GM19438 (cell line): ENCODE data around the gene LIN28A.

Experiments
- ATAC-seq: cut with Tn5 transposase; IDR thresholded peaks from one replicate; pipeline ENCODE4 v1.9.1; 2021; ENCODE audit warnings: low read depth; ENCODE audit not compliant: unreplicated experiment

Gene LIN28A

GRCh38 chr1:26431979-26432695 is 21.5 kb downstream of the LIN28A start, which contains the start of gene DHDDS:
Gene DHDDS (plus strand): TSS chr1:26432321. CDS start chr1:26432946, 625 bp downstream.
- ATAC-seq: peak; percentile 96

DNA sequence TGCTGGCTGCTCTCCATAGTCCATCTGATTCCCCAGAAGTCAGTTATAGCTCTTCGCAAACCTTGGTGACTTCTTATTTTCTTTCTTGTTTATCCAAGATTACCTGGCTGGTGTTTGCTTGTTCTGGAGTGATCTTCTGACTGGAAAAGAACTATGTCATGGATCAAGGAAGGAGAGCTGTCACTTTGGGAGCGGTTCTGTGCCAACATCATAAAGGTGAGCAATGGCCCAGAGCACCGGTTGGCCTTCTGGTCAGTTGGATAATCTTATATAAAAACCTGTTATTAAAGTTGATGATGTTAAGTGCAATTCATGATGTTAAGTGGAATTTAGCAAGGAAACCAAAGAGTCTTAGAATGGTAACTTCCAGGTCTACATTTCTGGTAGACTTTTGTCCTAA is 22.2 kb downstream of the LIN28A start:
- ATAC-seq: no peak

- ATAC-seq: no peak
Observed at GRCh38 chr1:26434161-26434752, 23.6 kb downstream of the LIN28A start.

DNA sequence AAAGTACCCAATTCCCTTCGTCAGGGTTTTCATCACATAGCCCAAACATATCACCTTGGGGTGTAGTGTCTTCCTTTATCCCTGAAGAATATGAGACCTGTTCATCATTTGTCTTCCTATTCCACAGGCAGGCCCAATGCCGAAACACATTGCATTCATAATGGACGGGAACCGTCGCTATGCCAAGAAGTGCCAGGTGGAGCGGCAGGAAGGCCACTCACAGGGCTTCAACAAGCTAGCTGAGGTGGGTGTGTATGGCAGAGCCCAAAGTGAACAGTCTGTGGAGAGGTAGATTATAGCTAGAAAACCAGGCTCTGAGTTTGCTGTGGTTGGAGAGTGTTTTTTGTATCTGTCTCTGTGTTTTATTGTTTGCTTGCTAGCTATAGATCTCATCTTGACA is 27.4 kb downstream of the LIN28A start:
- ATAC-seq: no peak

GRCh38 chr1:26440259-26440658 is 29.6 kb downstream of the LIN28A start:
- ATAC-seq: no peak

DNA sequence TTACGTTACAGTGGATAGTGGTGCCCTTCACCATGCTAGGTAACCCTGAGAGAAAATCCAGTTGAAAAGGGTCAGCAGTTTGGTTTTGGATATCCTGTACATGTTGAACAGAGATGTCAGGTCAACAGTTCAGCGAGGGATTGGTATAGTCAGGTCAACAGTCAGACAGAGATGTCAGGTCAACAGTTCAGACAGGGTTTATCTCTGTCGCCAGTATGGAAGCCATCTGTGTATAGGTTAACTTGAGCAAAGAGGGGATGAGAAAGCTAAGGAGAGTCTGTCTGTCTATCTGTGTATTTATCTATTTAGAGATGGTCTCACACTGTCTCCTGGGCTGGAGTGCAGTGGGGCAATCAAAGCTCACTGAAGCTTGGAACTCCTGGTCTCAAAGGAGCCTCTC is 39.3 kb downstream of the LIN28A start:
- no peak for ATAC-seq

DNA sequence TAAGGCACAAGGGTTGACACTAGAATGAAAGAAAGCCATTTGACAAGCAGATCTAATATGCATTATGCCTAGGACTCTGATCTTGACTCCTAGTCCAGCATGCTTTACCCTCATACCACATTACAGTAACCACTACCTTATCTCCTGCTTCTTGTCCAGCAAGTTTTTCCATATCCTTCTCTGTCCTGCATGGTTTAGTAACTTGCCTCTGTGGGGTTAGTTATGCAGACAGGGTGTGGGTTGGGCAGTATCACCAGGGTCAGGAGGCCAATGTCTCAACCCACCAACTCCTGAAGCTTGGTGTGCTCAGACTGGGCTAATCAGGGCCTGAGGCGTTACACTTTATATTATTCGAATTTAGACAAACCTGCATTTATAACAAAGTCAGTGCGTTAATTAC is 40.3 kb downstream of the LIN28A start:
- no peak for ATAC-seq

- no peak for ATAC-seq
Observed at GRCh38 chr1:26452459-26453183, 42.0 kb downstream of the LIN28A start.

GRCh38 chr1:26459148-26459547 is 48.5 kb downstream of the LIN28A start:
- no peak for ATAC-seq

DNA sequence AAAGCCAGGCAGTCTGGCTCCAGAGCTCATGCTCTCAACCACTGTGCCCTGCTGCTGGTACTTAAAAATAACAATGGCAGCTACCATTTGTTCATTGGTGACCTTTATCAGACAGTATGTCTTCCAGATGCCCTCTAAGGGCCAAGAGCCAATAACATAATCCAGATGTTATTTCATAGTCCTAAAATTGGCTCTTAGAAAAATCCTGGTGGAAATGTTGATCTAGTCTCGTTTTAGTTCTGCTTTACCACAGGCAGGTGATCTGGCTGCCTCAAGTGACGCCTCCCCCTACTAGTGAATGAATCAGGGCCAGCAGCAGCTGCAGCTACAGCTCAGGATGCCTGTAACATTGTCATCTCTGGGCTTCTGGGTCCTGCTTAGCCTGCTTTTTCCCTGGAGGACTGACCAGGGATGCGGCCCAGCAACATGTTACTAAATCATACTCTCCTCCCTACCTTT is 49.0 kb downstream of the LIN28A start:
- ATAC-seq: no peak

DNA sequence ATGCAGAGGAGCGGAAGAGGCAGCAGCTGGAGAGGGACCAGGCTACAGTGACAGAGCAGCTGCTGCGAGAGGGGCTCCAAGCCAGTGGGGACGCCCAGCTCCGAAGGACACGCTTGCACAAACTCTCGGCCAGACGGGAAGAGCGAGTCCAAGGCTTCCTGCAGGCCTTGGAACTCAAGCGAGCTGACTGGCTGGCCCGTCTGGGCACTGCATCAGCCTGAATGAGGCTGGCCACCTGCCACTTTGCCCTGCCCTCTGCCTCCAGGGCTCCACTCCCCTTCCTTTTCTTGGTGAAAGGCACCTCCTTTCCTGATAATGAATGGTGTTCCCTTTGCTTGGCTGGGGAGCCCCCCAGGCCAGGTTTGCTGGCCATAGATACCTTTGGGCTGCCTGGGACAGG is 58.3 kb downstream of the LIN28A start:
- no peak for ATAC-seq

DNA sequence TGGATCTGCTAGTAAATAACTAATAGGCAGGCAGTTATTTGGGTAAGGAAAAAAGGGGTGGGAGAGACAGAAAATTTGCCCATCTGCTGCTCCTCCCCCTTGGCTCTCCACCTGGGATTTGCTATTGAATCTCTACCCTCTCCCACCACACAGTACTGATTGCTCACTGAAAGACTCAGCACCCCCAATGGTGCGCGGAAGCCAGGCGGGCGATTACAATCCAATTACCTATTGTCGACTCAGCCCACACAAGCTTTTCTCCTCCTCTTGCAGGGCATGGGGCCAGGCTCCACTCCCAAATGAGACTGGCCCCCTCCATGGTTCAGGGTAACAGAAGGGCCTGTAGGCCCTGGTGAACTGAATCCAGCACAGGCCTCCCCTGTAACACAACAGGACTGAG is 58.9 kb downstream of the LIN28A start:
- ATAC-seq: no peak

- no peak for ATAC-seq
Observed at GRCh38 chr1:26470878-26471497, 60.4 kb downstream of the LIN28A start.

DNA sequence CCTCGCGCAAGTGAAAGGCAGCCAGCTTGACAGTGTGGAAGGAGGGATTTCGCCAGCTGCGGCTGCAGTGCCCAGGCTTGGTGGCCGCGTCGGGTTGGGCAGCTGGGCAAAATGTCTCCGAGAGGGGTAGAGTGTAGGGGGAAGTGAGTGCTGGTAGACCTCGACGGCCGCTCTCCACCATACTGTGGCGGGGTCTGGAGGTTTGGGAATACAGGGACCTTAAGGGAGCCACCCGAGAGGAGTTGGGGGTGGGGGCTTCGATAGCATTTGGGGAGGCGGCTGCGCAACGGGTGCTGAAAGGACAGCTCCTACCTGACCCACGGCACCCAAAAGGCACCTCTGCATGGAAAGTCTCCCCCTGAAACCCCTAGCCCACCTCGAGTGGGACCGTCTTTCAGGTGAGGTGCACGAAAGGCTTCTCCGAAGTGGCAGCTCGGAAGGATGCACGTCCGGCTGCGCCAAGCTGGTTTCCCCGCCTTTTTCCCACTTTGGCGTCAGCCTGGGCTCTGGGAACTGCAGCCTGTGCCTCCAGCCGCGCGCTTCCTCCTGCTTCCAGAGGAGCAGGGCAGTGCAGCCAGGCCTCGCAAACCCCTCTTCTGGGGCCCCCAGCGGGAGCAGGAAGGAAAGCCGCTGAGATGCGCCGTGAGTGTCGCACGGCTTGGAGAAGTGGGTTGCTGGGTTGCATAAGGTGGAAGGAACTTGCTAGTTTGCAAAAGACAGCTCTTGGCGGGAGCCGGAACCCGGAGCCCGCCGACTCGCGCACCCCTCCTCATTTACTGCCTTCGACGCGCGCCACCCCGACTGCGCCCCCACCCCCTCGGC is 61.1 kb downstream of the LIN28A start:
- peak; percentile 12 for ATAC-seq

GRCh38 chr1:26472320-26472900 is 61.8 kb downstream of the LIN28A start, which contains the start of gene HMGN2:
Gene HMGN2 (plus strand): TSS chr1:26472440. CDS start chr1:26472613, 173 bp downstream.
- ATAC-seq: peak; percentile 55

GRCh38 chr1:26472901-26473845 is 62.6 kb downstream of the LIN28A start:
- peak; percentile 66 for ATAC-seq

DNA sequence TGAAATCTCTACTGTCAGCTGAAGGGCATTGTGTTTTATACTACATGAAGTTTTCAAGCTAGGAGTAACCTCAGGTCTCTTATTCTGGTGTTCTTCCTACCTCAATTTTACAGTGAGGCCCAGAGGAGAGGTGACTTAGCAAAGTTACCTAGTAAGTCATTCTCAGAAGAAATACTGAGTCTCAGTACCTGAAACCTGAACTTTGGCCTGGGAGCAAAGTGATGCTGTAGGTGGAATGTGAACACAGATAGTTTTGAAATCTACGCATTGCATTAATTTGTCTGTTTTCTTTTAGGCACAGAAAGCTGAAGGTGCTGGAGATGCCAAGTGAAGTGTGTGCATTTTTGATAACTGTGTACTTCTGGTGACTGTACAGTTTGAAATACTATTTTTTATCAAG is 64.2 kb downstream of the LIN28A start:
- no peak for ATAC-seq

GRCh38 chr1:26475989-26476388 is 65.4 kb downstream of the LIN28A start:
- ATAC-seq: no peak

DNA sequence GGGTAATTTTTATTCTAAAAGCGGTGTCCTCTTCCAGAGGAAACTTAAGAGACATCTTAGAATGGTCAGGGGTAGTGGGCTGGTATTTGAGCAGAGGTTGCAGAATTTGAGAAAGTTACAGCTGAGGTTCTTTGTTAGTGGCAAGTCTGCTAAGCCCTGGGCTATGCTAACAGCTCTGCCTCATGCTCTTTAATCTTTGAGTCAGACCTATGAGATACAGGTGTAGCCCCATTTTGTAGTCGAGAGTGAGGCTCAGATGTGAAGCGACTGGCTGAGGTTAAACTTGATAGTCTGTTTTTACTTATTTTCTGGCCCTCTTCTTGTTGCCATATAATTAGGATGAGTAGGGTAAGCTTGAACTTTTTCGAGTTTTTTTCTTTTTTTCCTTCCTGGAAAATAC is 66.3 kb downstream of the LIN28A start:
- ATAC-seq: no peak
